ENCODE results near the gene TMEM171. TPM values are rescaled to one million over a fixed set of nuclear protein-coding genes. Genes with fewer than 3 reads are reported as not detected.

TMEM171 gene
- total and polyA plus RNA-seq, 2 of the 8 experiments (the other 6 are each of a cell fraction or from before 2014, with no cell fraction given), result 1.0 to 2.2 TPM

Other genes with a start within 250 kb of the TMEM171 start
- gene FCHO2, start 164.5 kb upstream of the TMEM171 start, total RNA-seq (2021; fragmentation: NEBNext Ultra II Directional; extraction: Animal tissue kit (Norgen Biotek cat#: 25700)), result 13.8 and 15.7 TPM in 2 replicates
- 4.3 and 5.9 TPM in 2 replicates for gene FCHO2, start 164.5 kb upstream of the TMEM171 start, polyA plus RNA-seq (2011; rRNA removed)
- not detected in 2 replicates for gene TMEM174, start 52.6 kb downstream of the TMEM171 start, total RNA-seq (2021; fragmentation: NEBNext Ultra II Directional; extraction: Animal tissue kit (Norgen Biotek cat#: 25700))
- gene TMEM174, start 52.6 kb downstream of the TMEM171 start, polyA plus RNA-seq (2011; rRNA removed), result not detected in 2 replicates